Esophagus squamous epithelium (tissue), 4 donors: ENCODE results near the gene CCDC152.

Experiments
- POLR2A ChIP-seq, 4 donors: fragments of 450-650 bp; IDR thresholded peaks; one replicate each; pipeline ENCODE4 v1.6.1; 2017; ENCODE audit warnings: antibody characterized with exemption in 4 of 4, mild to moderate bottlenecking in 4 of 4, moderate library complexity in 3 of 4
- TF ChIP-seq, protein P1 (sequence below), 6 experiments: fragments of 450-650 bp in 4 of 6; fragments of 200-600 bp in 2 of 6; sonication (generic) in 2 of 6; IDR thresholded peaks; one replicate each; pipeline ENCODE4 v1.5.1; 2016 to 2019; ENCODE audit warnings: antibody characterized with exemption in 6 of 6, mild to moderate bottlenecking in 4 of 6, moderate library complexity in 4 of 6

- TF ChIP-seq, protein P1, sequence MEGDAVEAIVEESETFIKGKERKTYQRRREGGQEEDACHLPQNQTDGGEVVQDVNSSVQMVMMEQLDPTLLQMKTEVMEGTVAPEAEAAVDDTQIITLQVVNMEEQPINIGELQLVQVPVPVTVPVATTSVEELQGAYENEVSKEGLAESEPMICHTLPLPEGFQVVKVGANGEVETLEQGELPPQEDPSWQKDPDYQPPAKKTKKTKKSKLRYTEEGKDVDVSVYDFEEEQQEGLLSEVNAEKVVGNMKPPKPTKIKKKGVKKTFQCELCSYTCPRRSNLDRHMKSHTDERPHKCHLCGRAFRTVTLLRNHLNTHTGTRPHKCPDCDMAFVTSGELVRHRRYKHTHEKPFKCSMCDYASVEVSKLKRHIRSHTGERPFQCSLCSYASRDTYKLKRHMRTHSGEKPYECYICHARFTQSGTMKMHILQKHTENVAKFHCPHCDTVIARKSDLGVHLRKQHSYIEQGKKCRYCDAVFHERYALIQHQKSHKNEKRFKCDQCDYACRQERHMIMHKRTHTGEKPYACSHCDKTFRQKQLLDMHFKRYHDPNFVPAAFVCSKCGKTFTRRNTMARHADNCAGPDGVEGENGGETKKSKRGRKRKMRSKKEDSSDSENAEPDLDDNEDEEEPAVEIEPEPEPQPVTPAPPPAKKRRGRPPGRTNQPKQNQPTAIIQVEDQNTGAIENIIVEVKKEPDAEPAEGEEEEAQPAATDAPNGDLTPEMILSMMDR (IDR thresholded peaks at IDR 0.05): no peak
- TF ChIP-seq POLR2A (IDR thresholded peaks at IDR 0.05): no peak
These were observed 72.1 kb downstream of the CCDC152 start for GRCh38 chr5:42828671-42829070.
